Mammary epithelial cell (primary cell): Measurements from ENCODE around the gene RGS8.

Experiments
- EZH2 ChIP-seq: IDR thresholded peaks from 2 replicates; pipeline ENCODE4 v1.6.1; 2012; ENCODE audit warnings: low read length, inconsistent platforms, borderline replicate concordance
- TF ChIP-seq, protein P1 (sequence below), 2 donors: IDR thresholded peaks in 1 of 2; conservative IDR thresholded peaks in 1 of 2; 2 replicates each; pipeline ENCODE4 v1.5.1; 2011 to 2012; ENCODE audit warnings: inconsistent platforms in 2 of 2, low read length in 2 of 2, mild to moderate bottlenecking in 2 of 2, control low read depth in 1 of 2, low read depth in 1 of 2; ENCODE audit not compliant: insufficient read depth in 1 of 2; ENCODE audit errors: extremely low read depth in 1 of 2

DNA sequence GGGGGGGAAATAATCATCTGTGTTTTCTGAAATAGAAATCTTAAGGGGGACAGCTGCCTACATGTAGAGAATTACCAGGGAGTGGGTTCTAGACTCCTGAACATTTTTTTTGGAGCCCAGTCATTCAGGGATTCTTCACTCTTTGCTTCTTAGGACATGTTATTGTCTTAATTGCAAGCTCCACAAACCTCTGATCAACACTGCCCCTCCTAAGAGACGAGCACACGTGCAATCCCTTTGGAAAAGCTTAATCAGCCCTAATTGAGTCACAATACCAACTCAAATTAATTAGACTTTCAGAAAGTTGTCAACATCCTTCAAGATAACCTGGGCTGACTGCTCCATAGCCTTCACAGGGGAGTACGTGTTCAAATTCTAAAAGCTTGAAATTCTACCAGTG lies 21.4 kb downstream of the RGS8 start:
- TF ChIP-seq EZH2, result no peak
- TF ChIP-seq, protein P1, sequence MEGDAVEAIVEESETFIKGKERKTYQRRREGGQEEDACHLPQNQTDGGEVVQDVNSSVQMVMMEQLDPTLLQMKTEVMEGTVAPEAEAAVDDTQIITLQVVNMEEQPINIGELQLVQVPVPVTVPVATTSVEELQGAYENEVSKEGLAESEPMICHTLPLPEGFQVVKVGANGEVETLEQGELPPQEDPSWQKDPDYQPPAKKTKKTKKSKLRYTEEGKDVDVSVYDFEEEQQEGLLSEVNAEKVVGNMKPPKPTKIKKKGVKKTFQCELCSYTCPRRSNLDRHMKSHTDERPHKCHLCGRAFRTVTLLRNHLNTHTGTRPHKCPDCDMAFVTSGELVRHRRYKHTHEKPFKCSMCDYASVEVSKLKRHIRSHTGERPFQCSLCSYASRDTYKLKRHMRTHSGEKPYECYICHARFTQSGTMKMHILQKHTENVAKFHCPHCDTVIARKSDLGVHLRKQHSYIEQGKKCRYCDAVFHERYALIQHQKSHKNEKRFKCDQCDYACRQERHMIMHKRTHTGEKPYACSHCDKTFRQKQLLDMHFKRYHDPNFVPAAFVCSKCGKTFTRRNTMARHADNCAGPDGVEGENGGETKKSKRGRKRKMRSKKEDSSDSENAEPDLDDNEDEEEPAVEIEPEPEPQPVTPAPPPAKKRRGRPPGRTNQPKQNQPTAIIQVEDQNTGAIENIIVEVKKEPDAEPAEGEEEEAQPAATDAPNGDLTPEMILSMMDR (conservative IDR thresholded peaks at IDR 0.05 in 1 of 2, IDR thresholded peaks at IDR 0.05 in 1 of 2; ENCODE audit: extremely low read depth in 1 of 2, insufficient read depth in 1 of 2, low read depth in 1 of 2, low read length in 2 of 2), result no peak
